Transverse colon (tissue), 4 donors: ENCODE data around the gene LARGE1. TPM values are rescaled to one million over a fixed set of nuclear protein-coding genes. Genes with fewer than 3 reads are reported as not detected.

Experiments
- DNase-seq: peaks from one replicate; pipeline ENCODE4 v3.0.0-alpha.2; 2019
- H3K27ac ChIP-seq, 4 donors: fragments of 200-600 bp; sonication (generic); 2 replicates each; pipeline ENCODE4 v1.5.1; 2016 to 2018; ENCODE audit warnings: inconsistent platforms in 4 of 4
- H3K27me3 ChIP-seq: fragments of 200-600 bp; sonication (generic); 2 replicates; pipeline ENCODE4 v1.5.1; 2017; ENCODE audit warnings: inconsistent platforms
- H3K36me3 ChIP-seq, 4 donors: fragments of 200-600 bp; sonication (generic); 2 replicates each; pipeline ENCODE4 v1.5.1; 2017 to 2019; ENCODE audit warnings: inconsistent platforms in 4 of 4
- H3K4me1 ChIP-seq, 4 donors: fragments of 200-600 bp; sonication (generic); 2 replicates each; pipeline ENCODE4 v1.5.1; 2017 to 2020; ENCODE audit warnings: inconsistent platforms in 4 of 4
- H3K4me3 ChIP-seq, 4 donors: fragments of 200-600 bp; sonication (generic); 1 replicate in 1 of 4; 2 replicates in 3 of 4; pipeline versions ENCODE4 v1.5.1 to v1.6.1; 2017 to 2019; ENCODE audit warnings: inconsistent platforms in 4 of 4
- H3K9me3 ChIP-seq, 2 donors: fragments of 200-600 bp; sonication (generic); 2 replicates each; pipeline ENCODE4 v1.5.1; 2017 to 2019; ENCODE audit warnings: inconsistent platforms in 2 of 2
- CTCF ChIP-seq, 5 experiments: fragments of 200-600 bp in 3 of 5; fragments of 450-650 bp in 2 of 5; sonication (generic) in 3 of 5; IDR thresholded peaks; 1 replicate in 2 of 5; 2 replicates in 3 of 5; pipeline ENCODE4 v1.5.1; 2016 to 2017; ENCODE audit warnings: antibody characterized with exemption in 5 of 5, inconsistent platforms in 3 of 5, mild to moderate bottlenecking in 2 of 5, moderate library complexity in 1 of 5
- EP300 ChIP-seq: sonication (generic); formaldehyde crosslinking; IDR thresholded peaks from one replicate; pipeline ENCODE4 v1.6.1; 2017; ENCODE audit warnings: antibody characterized with exemption, low read depth
- POLR2A ChIP-seq: fragments of 450-650 bp; IDR thresholded peaks from one replicate; pipeline ENCODE4 v1.6.1; 2016; ENCODE audit warnings: antibody characterized with exemption, mild to moderate bottlenecking, moderate library complexity
- POLR2AphosphoS5 ChIP-seq, 3 donors: sonication (generic); formaldehyde crosslinking; IDR thresholded peaks; one replicate each; pipeline ENCODE4 v1.6.1; 2016; ENCODE audit warnings: antibody characterized with exemption in 3 of 3
- WGBS, 2 donors: methylation state at CpG; one replicate each; pipeline ENCODE4 v1.1.5; 2018; ENCODE audit warnings: low coverage in 1 of 2; 5-methylcytosine and 5-hydroxymethylcytosine counted together
- in situ Hi-C, 4 donors: fragments of 200-750 bp; cut with MboI; loops; one replicate each; pipeline versions ENCODE4 v1.15.0 to v1.15.1; 2017; ENCODE audit warnings: low sequenced_read_pairs in 3 of 4, low pct_ligation_motif_present in 1 of 4, low pct_unique_long_range_greater_than_20kb in 1 of 4
- intact Hi-C: fragments of 100-400 bp; cut with DNase I; formaldehyde crosslinking; loops from one replicate; pipeline ENCODE4 v1.15.1; 2023; ENCODE audit warnings: low total_unique reads
- total RNA-seq, 4 donors: library from RNA; depleted of rRNA; stranded (reverse); fragments of >200 nt; gene quantifications; one replicate each; pipeline ENCODE4 v1.1.0, GENCODE V29; 2016

Gene LARGE1
- total RNA-seq, 4 donors from 2014 or later, result 46.5 to 304 (median 80.5) TPM

GRCh38 chr22:33831207-33831606 is 89.1 kb downstream of the LARGE1 start:
- DNase-seq, result no peak
- in situ Hi-C loops (no loop called here), intact Hi-C loops (no loop called here)
- WGBS, 2 donors, result 82% methylated on average over 11 of the region's 11 CpGs; no CpG with 5 or more reads in 1 of the 2 donors
- H3K27me3 ChIP-seq, result no peaks in the 10 kb centered on the region
- no peaks in the 10 kb centered on the region for H3K36me3 ChIP-seq
- no peaks in the 10 kb centered on the region for H3K9me3 ChIP-seq
- H3K4me3 ChIP-seq, result no peak overlapping the region
- peaks cover 23 to 43% (median 32%) of the 10 kb centered on the region in 4 donors for H3K4me1 ChIP-seq
- H3K27ac ChIP-seq, result no peak overlapping the region
- no peak for TF ChIP-seq POLR2A
- no peak for TF ChIP-seq CTCF (IDR thresholded peaks at IDR 0.05)
- TF ChIP-seq EP300, result no peak
- TF ChIP-seq POLR2AphosphoS5 (IDR thresholded peaks at IDR 0.05), result no peak

GRCh38 chr22:33829546-33830280 is 90.6 kb downstream of the LARGE1 start:
- in situ Hi-C loops (no loop called here), intact Hi-C loops (no loop called here)
- H3K4me1 ChIP-seq, result peaks cover 8 to 28% (median 18%) of the 10 kb centered on the region in 4 donors
- no peak for TF ChIP-seq POLR2A
- no peak for TF ChIP-seq EP300
- no peak for TF ChIP-seq POLR2AphosphoS5 (IDR thresholded peaks at IDR 0.05)
- no peaks in the 10 kb centered on the region for H3K36me3 ChIP-seq
- no peak overlapping the region for H3K27ac ChIP-seq
- no peaks in the 10 kb centered on the region for H3K27me3 ChIP-seq
- H3K4me3 ChIP-seq, result no peak overlapping the region
- H3K9me3 ChIP-seq, result no peaks in the 10 kb centered on the region
- DNase-seq, result no peak
- WGBS, 2 donors, result 67% methylated on average over 4 of the region's 4 CpGs; no CpG with 5 or more reads in 1 of the 2 donors

- no peak for DNase-seq
- in situ Hi-C loops (no loop called here), intact Hi-C loops (no loop called here)
- Histone ChIP-seq H3K27me3 (no peaks in the 10 kb centered on the region), H3K9me3 (no peaks in the 10 kb centered on the region), H3K4me3 (no peak overlapping the region), H3K36me3 (no peaks in the 10 kb centered on the region), H3K27ac (no peak overlapping the region), H3K4me1 (peaks cover 3 to 20% (median 13%) of the 10 kb centered on the region in 4 donors)
- no peak for TF ChIP-seq POLR2AphosphoS5 (IDR thresholded peaks at IDR 0.05)
- no peak for TF ChIP-seq POLR2A
- TF ChIP-seq CTCF (IDR thresholded peaks at IDR 0.05), result no peak
- TF ChIP-seq EP300, result no peak
- WGBS, 2 donors, result 88 to 89% methylated on average over 1 to 3 of the region's 3 CpGs
Measured at GRCh38 chr22:33828302-33828701, 92.0 kb downstream of the LARGE1 start.

GRCh38 chr22:33825761-33826160 is 94.5 kb downstream of the LARGE1 start:
- no peak overlapping the region for H3K27ac ChIP-seq
- H3K4me3 ChIP-seq, result no peak overlapping the region
- in situ Hi-C loops (no loop called here), intact Hi-C loops (no loop called here)
- H3K4me1 ChIP-seq, result peaks cover 0 to 5% (median 3%) of the 10 kb centered on the region in 4 donors
- no peaks in the 10 kb centered on the region for H3K9me3 ChIP-seq
- no peaks in the 10 kb centered on the region for H3K36me3 ChIP-seq
- DNase-seq, result no peak
- 72 to 87% methylated on average over 4 to 5 of the region's 5 CpGs for WGBS, 2 donors
- TF ChIP-seq CTCF (IDR thresholded peaks at IDR 0.05), result no peak
- no peak for TF ChIP-seq POLR2AphosphoS5 (IDR thresholded peaks at IDR 0.05)
- no peak for TF ChIP-seq POLR2A
- H3K27me3 ChIP-seq, result no peaks in the 10 kb centered on the region
